HepG2 (cell line): ENCODE measurements around the gene RRP9.

Experiments
- EED ChIP-seq: sonication (generic); formaldehyde crosslinking; IDR thresholded peaks from 2 replicates; pipeline ENCODE4 v1.5.0; 2020; ENCODE audit warnings: mild to moderate bottlenecking, missing genetic modification reagents
- MXD4 ChIP-seq: IDR thresholded peaks from 2 replicates; pipeline ENCODE4 v1.6.1; 2016; ENCODE audit warnings: mild to moderate bottlenecking, missing biosample characterization, missing genetic modification reagents
- NFE2L2 ChIP-seq: fragments of 150-350 bp; IDR thresholded peaks from 2 replicates; pipeline ENCODE4 v1.6.1; 2014; ENCODE audit warnings: low read length
- SUZ12 ChIP-seq: fragments of 150-350 bp; IDR thresholded peaks from 2 replicates; pipeline ENCODE4 v1.6.1; 2014; ENCODE audit warnings: low read depth, low read length
- TCF7L2 ChIP-seq: IDR thresholded peaks from 2 replicates; pipeline ENCODE4 v1.6.1; 2011; ENCODE audit warnings: mild to moderate bottlenecking, low read depth, low read length, moderate library complexity
- TEAD3 ChIP-seq: optimal IDR thresholded peaks from 2 replicates; pipeline ENCODE3; 2016; ENCODE audit warnings: borderline replicate concordance
- ZNF18 ChIP-seq: sonication (generic); formaldehyde crosslinking; IDR thresholded peaks from 2 replicates; pipeline ENCODE4 v1.8.0; 2022; ENCODE audit warnings: mild to moderate bottlenecking, missing genetic modification reagents; ENCODE audit not compliant: insufficient replicate concordance
- ZNF839 ChIP-seq: sonication (generic); formaldehyde crosslinking; IDR thresholded peaks from 2 replicates; pipeline ENCODE4 v1.4.0; 2020; ENCODE audit warnings: missing genetic modification reagents, mild to moderate bottlenecking, borderline replicate concordance
- TF ChIP-seq, protein P1 (sequence below): IDR thresholded peaks from 2 replicates; pipeline ENCODE4 v1.6.1; 2012; ENCODE audit warnings: inconsistent platforms

DNA sequence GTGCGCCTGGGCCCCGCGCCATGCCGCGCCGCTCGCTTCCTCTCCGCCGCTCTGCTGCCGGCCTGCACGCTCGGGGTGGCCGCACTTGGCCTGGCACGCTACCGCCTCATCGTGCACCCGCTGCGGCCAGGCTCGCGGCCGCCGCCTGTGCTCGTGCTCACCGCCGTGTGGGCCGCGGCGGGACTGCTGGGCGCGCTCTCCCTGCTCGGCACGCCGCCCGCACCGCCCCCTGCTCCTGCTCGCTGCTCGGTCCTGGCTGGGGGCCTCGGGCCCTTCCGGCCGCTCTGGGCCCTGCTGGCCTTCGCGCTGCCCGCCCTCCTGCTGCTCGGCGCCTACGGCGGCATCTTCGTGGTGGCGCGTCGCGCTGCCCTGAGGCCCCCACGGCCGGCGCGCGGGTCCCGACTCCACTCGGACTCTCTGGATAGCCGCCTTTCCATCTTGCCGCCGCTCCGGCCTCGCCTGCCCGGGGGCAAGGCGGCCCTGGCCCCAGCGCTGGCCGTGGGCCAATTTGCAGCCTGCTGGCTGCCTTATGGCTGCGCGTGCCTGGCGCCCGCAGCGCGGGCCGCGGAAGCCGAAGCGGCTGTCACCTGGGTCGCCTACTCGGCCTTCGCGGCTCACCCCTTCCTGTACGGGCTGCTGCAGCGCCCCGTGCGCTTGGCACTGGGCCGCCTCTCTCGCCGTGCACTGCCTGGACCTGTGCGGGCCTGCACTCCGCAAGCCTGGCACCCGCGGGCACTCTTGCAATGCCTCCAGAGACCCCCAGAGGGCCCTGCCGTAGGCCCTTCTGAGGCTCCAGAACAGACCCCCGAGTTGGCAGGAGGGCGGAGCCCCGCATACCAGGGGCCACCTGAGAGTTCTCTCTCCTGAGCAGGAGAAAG, 14.4 kb upstream of the RRP9 start:
- TF ChIP-seq SUZ12 = no peak
- TF ChIP-seq EED (CRISPR knock-in tag) = no peak
- TF ChIP-seq MXD4 (CRISPR knock-in tag) = no peak
- no peak for TF ChIP-seq TEAD3 (CRISPR knock-in tag)
- TF ChIP-seq TCF7L2 = no peak
- no peak for TF ChIP-seq NFE2L2
- TF ChIP-seq ZNF18 (CRISPR knock-in tag) = no peak
- no peak for TF ChIP-seq ZNF839 (CRISPR knock-in tag)
- TF ChIP-seq, protein P1, sequence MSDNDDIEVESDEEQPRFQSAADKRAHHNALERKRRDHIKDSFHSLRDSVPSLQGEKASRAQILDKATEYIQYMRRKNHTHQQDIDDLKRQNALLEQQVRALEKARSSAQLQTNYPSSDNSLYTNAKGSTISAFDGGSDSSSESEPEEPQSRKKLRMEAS = no peak
